Measurements from ENCODE around the gene MGAM2. TPM values are rescaled to one million over a fixed set of nuclear protein-coding genes. Genes with fewer than 3 reads are reported as not detected.

Gene MGAM2
- total RNA-seq, 1 experiment from 2014 or later: not detected

DNA sequence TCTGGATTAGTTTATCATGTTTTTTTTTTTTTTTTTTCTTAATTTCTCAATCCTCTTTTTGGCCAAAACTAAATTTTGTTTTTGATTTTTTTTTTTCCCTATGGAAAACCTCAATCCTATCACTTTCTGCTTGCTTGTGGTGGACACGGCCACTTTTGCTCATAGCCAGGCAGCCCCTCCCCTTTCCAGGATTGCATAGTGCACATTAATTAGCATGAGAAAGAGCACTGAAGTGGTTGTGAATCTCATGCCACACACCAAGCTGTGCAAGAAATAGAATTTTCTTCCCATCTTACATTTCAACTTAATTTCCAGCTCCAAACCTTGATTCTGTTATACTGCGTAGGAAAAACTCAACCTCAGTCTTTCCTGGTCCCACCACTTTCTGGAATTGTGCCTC is 34.6 kb downstream of the MGAM2 start:
- Histone ChIP-seq H3K9me3 (no peaks in the 10 kb centered on the region), H3K27me3 (no peaks in the 10 kb centered on the region), H3K4me3 (no peak overlapping the region), H3K36me3 (no peaks in the 10 kb centered on the region)
- no peak for DNase-seq

DNA sequence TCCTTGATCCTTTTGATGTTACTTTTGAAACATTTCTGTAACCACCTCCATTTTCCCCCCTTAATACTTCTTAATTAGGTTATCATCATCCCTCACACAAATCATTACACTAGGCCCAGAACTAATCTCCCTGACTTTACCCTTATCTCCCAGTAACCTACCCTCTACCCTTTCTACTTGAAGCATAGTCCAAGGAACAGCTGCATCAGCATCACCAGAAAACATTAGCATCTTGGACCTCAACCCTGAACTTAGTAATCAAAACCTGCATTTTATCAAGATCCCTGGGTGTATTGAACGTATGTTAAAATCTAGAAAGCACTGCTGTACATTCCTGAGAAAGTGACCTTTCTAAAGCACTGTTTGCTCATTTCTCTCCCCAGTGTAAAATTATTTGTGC is 38.8 kb downstream of the MGAM2 start:
- Histone ChIP-seq H3K4me3 (no peak overlapping the region), H3K27me3 (no peaks in the 10 kb centered on the region)

DNA sequence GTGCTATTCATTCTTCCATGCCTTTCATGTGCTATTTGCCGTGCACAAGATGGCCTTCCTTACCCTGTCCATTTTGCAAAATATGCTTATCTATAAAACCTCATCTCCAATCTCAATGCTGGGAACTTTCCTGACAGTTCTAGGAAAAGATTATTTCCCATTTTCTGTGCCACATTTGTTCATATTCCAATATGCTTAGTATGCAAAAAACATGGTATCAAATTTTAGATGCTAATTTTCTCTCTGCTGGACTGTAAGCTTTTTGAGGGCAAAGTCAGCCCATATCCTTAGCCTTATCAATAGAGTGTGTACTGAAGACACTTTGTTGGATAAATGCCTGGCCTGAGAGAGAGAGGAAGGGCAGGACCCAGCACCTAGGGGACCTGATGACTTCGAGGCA is 39.4 kb downstream of the MGAM2 start:
- DNase-seq: no peak
- Histone ChIP-seq H3K27me3 (no peaks in the 10 kb centered on the region), H3K9me3 (no peaks in the 10 kb centered on the region), H3K4me3 (no peak overlapping the region), H3K36me3 (no peaks in the 10 kb centered on the region)

More for the DNA sequence above, 38.8 kb downstream of the MGAM2 start:
- DNase-seq: no peak
- Histone ChIP-seq H3K9me3 (no peaks in the 10 kb centered on the region), H3K36me3 (no peaks in the 10 kb centered on the region)

DNA sequence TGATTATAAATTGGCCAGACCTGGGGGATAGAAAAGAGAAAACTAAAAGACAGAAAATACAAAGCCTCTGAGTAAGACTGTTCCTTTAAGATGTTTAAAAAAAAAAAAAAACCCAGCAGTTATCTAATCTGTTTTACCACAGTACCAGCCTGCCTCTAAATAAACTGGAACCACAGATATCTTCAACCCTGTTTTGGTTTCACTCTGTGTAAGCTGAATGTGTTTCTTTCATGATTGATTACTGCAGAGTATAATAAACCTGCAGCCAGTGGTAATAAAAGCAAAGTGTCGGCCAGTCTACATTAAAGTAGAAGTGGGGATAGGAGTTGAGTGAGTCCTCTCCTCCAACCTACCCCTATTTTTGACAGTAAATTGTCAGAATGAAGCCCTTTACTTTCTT is 40.6 kb downstream of the MGAM2 start:
- no peaks in the 10 kb centered on the region for H3K27me3 ChIP-seq
- H3K9me3 ChIP-seq: no peaks in the 10 kb centered on the region
- H3K36me3 ChIP-seq: no peaks in the 10 kb centered on the region
- H3K4me3 ChIP-seq: no peak overlapping the region
- no peak for DNase-seq

DNA sequence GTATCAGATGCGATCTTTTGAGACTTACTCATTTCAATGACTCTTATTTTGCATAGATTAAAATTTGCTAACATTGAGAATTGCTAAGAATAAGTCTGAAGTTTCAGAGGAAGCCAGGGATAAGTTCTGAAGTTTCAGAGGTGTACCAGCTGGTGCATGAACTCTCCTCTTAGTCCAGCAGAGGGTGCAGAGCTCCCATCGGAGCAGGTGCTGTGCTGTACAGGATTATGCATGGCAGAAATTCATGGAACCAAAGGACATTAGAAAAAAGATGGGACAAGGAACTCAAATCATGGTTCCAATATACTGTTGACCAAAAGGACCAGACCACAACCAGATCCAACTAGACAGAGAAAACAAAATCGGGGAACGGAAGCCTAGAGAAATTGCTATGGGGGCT is 41.9 kb downstream of the MGAM2 start:
- Histone ChIP-seq H3K36me3 (no peaks in the 10 kb centered on the region), H3K9me3 (no peaks in the 10 kb centered on the region)
- peak; percentile 2 for DNase-seq

DNA sequence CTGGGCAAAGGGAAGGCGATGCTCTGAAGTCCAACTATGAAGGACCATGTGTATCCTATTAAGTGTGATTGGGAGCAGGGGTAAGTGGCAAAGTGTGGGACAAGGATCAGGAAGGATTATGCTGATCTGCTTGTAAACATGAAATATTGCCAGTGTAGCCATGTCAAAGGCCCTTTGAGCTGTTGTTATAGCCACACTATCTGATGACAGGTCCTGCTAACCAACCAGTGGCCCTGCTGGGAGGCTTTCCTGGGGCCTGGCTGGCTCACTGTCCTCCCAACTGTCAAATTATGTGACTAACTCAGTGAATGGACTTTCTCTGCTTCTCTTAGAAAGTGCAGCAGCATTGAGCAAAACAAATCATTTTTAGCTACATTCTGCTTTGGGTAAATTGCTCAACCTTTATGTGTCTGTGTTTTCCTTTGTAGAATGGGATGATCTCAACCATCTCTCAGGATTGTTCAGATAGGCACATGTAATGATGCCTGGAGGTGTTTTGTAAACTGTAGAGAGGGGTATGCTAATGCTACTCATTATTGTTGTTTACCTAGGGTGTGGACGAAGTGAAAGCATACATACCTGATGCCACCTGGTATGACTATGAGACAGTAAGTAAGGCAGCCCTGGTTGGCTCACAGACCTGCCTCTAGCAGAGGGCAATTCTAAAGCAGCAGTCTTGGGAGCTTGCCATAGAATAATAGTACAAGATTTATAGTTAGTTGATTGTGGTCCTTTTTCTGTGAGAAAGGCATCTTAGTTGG is 47.4 kb downstream of the MGAM2 start:
- H3K27me3 ChIP-seq: no peaks in the 10 kb centered on the region
- H3K9me3 ChIP-seq: no peaks in the 10 kb centered on the region
- no peak for DNase-seq
- H3K36me3 ChIP-seq: no peaks in the 10 kb centered on the region
- no peak overlapping the region for H3K4me3 ChIP-seq

More for the DNA sequence above, 41.9 kb downstream of the MGAM2 start:
- no peaks in the 10 kb centered on the region for H3K27me3 ChIP-seq
- H3K4me3 ChIP-seq: no peak overlapping the region

DNA sequence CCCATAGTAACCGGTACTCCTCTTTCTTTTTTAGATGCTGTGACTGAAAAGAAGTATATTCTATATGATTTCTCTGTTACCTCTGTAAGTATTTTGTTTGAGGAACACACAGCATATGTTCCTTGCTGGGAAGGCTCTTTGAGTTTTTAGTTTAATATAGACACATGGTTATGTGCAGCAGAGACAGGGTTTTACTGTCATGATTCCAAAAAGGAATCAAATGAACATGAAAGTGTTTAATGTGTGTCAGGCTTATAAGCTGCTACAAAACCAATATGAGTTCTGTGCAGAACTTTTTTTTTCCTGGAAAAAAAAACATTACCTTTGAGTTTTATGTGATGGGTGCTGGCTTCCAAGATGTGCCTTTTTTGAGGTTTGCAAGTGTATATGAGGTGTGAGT is 50.4 kb downstream of the MGAM2 start:
- Histone ChIP-seq H3K9me3 (no peaks in the 10 kb centered on the region), H3K36me3 (no peaks in the 10 kb centered on the region), H3K27me3 (no peaks in the 10 kb centered on the region), H3K4me3 (no peak overlapping the region)
- no peak for DNase-seq

DNA sequence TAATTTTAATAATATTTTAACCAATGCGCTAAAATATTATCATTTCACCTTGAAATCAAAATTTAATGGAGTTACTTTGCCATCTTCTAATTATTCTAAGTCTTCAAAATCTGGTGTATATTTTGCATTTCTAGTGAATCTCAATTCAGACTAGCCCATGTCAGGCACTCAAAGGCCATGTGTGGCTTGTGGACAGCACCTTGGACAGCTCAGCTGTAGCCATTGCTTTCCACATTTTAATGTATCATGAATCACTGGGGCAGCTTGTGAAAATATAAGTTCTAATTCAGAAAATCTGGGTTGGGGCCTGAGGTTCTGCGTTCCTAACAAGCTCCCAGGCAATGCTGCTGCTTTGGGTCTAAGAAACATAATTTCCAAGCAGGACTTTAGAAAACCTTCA is 57.2 kb downstream of the MGAM2 start:
- DNase-seq: no peak
- no peak overlapping the region for H3K4me3 ChIP-seq
- no peaks in the 10 kb centered on the region for H3K27me3 ChIP-seq
- no peaks in the 10 kb centered on the region for H3K36me3 ChIP-seq
- H3K9me3 ChIP-seq: no peaks in the 10 kb centered on the region

DNA sequence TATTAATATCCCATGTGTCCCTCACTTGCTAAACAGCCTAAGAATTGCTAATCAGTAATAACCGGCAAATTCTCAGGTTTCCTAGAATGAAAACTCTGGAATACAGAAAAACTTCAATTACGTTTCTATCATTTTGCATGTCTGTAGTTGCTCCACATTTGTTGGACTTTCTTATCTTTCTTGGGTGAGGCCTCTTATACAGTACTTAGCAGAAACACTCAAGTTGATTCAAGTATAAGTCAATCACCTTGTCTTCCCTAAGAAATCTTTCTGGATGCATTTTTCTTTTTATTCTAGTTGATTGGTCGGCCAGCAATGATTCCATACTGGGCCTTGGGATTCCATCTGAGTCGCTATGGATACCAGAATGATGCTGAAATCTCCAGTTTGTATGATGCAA is 61.4 kb downstream of the MGAM2 start:
- Histone ChIP-seq H3K4me3 (no peak overlapping the region), H3K9me3 (no peaks in the 10 kb centered on the region), H3K36me3 (no peaks in the 10 kb centered on the region), H3K27me3 (no peaks in the 10 kb centered on the region)
- DNase-seq: no peak

DNA sequence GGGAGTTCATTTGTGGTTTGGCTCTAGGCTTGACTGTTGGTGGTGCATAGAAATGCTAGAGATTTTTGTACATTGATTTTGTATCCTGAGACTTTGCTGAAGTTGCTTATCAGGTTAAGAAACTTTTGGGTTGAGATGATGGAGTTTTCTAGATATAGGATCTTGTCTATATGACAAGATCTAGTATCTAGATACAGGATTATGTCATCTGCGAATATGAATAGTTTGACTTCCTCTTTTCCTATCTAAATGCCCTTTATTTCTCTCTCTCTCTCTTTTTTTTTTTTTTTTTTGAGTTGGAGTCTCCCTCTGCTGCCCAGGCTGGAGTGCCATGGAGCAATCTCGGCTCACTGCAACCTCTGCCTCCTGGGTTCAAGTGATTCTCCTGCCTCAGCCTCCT is 62.9 kb downstream of the MGAM2 start:
- H3K4me3 ChIP-seq: no peak overlapping the region
- no peaks in the 10 kb centered on the region for H3K9me3 ChIP-seq
- DNase-seq: no peak
- no peaks in the 10 kb centered on the region for H3K27me3 ChIP-seq
- H3K36me3 ChIP-seq: no peaks in the 10 kb centered on the region

DNA sequence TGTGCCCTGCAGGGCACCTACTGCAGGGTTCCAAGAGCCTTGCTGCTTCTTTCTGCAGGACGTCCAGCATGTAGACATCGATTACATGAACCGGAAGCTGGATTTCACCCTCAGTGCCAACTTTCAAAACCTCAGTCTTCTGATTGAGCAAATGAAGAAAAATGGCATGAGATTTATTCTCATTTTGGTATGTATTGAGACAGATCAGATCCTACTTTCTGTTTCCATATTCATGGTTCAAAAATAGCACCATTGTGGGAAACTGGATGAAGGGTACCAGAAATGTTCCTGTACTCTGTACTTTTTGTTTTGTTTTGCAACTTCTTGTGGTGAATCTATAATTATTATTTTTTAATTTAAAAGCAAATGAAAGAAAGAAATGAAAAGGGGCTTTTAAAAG is 64.1 kb downstream of the MGAM2 start:
- Histone ChIP-seq H3K4me3 (no peak overlapping the region), H3K9me3 (no peaks in the 10 kb centered on the region), H3K27me3 (no peaks in the 10 kb centered on the region), H3K36me3 (no peaks in the 10 kb centered on the region)
- DNase-seq: no peak

DNA sequence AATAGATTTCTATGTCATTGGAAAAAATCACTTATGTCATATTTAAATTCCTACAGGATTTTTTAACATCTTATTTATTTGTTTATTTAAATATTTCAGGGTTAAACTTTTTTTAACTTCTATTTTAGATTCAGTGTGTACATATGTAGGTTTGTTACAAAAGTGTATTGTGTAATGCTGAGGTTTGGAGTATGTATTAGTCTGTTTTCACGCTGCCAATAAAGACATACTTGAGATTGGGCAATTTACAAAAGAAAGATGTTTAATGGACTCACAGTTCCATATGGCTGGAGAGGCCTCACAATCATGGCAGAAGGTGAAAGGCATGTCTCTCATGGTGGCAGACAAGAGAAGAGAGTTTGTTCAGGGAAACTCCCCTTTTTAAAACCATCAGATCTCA is 65.4 kb downstream of the MGAM2 start:
- H3K9me3 ChIP-seq: no peaks in the 10 kb centered on the region
- no peaks in the 10 kb centered on the region for H3K27me3 ChIP-seq
- DNase-seq: no peak
- no peaks in the 10 kb centered on the region for H3K36me3 ChIP-seq
- H3K4me3 ChIP-seq: no peak overlapping the region

DNA sequence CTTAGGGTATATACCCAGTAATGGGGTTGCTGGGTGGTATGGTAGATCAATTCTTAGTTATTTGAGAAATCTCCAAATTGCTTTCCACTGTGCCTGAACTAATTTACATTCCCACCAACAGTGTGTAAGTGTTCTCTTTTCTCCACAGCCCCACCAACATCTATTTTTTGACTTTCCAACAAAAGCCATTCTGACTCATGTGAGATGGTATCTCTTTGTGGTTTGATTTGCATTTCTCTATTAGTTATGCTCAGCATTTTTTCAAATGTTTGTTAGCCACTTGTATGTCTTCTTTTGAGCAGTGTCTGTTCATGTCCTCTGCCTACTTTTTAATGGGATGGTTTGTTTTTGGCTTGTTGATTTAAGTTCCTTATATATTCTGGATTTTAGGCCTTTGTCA is 66.4 kb downstream of the MGAM2 start:
- H3K4me3 ChIP-seq: no peak overlapping the region
- H3K9me3 ChIP-seq: no peaks in the 10 kb centered on the region
- H3K36me3 ChIP-seq: no peaks in the 10 kb centered on the region
- no peak for DNase-seq
- H3K27me3 ChIP-seq: no peaks in the 10 kb centered on the region

DNA sequence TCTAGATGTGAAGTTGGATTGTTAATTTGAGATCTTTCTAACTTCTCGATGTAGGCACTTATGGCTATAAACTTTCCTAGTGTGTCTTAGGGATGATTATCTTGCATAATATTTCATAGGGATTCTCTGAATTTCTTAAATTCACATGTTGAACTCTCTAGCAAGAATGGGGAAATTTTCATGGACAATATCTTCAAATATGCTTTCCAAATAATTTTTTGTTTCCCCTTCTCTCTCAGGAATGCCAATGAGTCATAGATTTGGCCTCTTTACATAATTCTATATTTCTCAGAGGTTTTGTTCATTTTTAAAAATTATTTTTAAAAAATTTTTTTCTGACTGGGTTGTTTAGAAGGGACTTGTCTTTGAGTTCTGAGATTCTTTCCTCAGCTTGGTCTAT is 68.9 kb downstream of the MGAM2 start:
- Histone ChIP-seq H3K27me3 (no peaks in the 10 kb centered on the region), H3K9me3 (no peaks in the 10 kb centered on the region), H3K4me3 (no peak overlapping the region), H3K36me3 (no peaks in the 10 kb centered on the region)
- DNase-seq: no peak

DNA sequence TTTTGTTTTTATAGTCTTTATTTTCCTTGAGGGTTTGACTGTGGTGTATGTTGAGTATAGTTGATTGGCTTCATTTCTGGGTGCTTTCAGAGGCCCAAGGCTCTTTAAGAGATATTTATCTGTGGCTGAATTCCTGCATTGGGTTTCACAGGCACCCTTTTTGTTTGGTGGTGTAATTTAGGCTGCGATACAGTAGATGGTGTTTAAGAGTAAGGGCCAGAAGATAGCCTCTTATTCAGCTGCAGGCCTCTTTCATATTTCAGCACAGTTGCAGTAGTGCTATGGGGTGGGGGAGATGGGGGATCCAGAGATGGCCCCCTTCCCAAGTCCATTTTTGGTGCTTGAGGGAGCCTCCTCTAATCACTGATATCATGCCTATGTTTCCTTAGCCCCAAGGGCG is 69.7 kb downstream of the MGAM2 start:
- Histone ChIP-seq H3K4me3 (no peak overlapping the region), H3K36me3 (no peaks in the 10 kb centered on the region), H3K9me3 (no peaks in the 10 kb centered on the region), H3K27me3 (no peaks in the 10 kb centered on the region)
- no peak for DNase-seq

DNA sequence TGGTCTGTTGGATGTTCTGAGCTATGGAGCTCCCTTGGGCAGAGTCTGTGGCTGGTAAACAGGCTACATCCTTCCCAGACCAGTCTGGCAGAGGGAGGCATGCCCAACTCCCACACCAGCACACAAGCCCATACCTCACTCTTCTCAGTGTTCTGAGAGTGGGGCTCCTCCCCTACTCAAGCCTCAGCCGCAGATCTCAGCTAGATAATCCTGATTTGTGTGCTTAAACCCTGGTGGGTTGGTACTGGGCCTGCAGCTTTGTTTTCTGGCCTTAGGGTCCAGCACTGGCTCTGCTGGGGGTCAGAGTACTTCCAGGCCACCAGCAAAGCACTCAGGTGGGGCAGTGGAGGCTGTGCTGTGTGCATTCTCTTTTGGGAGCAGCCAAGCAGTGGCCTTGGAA is 70.4 kb downstream of the MGAM2 start:
- H3K4me3 ChIP-seq: no peak overlapping the region
- H3K27me3 ChIP-seq: no peaks in the 10 kb centered on the region
- H3K9me3 ChIP-seq: no peaks in the 10 kb centered on the region
- no peaks in the 10 kb centered on the region for H3K36me3 ChIP-seq
- no peak for DNase-seq

DNA sequence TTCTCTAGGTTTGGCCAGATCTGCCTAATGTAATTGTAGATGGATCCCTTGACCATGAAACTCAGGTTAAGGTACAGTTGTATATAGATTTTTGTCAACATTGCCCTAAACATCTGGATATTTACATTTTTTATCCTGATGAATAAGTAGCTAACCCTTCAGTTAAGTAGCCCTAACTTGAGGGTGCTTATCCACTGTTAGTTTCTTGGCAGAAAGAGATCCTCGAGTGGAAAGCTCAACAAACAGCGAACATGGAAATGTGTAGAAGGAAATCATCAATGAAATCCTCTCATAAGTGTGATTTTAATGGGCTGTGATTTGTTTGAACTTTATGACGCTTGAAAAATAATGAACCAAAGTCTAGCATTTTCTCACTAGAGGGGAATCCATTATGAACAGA is 73.6 kb downstream of the MGAM2 start:
- Histone ChIP-seq H3K4me3 (no peak overlapping the region), H3K9me3 (no peaks in the 10 kb centered on the region), H3K36me3 (no peaks in the 10 kb centered on the region), H3K27me3 (no peaks in the 10 kb centered on the region)
- DNase-seq: no peak

DNA sequence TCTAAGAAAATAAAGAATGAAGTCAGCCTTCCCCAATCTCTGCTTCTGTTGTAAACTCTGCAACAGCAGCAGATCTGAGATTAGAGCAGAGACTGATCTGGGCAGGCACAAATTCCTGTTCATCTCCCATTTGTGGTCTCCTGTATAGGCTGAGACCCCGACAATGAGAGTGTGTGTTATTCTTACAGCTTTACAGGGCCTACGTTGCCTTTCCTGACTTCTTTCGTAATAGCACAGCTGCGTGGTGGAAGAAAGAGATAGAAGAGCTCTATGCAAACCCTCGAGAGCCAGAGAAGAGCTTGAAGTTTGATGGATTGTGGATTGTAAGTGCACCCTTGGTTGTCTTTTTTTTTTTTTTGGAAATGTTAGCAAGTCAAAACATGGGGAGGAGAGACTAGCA is 74.3 kb downstream of the MGAM2 start:
- no peak for DNase-seq
- no peaks in the 10 kb centered on the region for H3K27me3 ChIP-seq
- H3K4me3 ChIP-seq: no peak overlapping the region
- no peaks in the 10 kb centered on the region for H3K9me3 ChIP-seq
- no peaks in the 10 kb centered on the region for H3K36me3 ChIP-seq

DNA sequence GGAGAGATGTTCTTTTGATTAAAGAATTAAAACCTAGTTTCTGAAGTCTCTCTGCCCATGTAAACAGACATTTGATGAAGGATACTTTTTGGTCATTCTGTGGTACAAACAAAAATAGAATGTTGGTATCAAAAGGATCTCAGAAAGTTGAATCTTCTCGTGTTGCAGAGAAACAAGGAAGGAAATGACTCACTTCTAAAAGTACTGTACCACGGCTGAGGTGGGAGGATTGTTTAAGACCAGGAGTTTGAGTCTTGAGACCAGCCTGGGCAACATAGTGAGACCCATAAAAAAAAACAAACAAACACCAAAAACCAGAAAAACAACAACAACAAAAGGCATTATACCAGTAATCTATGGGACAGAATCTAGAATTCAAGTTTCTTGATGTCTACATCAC is 76.6 kb downstream of the MGAM2 start:
- Histone ChIP-seq H3K9me3 (no peaks in the 10 kb centered on the region), H3K36me3 (no peaks in the 10 kb centered on the region), H3K27me3 (no peaks in the 10 kb centered on the region), H3K4me3 (no peak overlapping the region)
- DNase-seq: no peak

All from MG63 (cell line).